T-helper 22 cell (primary cell): Measurements from ENCODE around the gene NHEJ1.

Experiments
- DNase-seq: peaks from one replicate; pipeline ENCODE4 v3.0.0-alpha.2; 2020; ENCODE audit warnings: low read depth

The NHEJ1 gene

DNA sequence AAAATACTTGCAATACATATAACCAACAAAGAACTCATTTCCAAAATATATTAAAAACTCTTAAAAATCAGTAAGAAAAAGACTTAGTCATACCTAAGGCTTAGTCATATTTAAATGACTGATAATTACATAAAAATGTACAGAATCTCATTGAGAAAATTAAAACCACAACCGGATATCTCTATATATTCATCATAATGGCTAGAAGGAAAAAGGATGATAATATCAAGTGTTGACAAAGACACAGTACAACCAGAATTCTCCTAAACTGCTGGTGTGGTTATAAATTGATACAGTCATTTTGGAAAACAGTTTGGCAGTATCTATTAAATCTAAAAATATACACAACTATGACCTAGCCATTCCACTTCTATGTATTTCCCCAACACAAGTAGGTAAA, 72.8 kb downstream of the NHEJ1 start:
- DNase-seq, result no peak

GRCh38 chr2:219087361-219087760, 73.3 kb downstream of the NHEJ1 start:
- no peak for DNase-seq

DNA sequence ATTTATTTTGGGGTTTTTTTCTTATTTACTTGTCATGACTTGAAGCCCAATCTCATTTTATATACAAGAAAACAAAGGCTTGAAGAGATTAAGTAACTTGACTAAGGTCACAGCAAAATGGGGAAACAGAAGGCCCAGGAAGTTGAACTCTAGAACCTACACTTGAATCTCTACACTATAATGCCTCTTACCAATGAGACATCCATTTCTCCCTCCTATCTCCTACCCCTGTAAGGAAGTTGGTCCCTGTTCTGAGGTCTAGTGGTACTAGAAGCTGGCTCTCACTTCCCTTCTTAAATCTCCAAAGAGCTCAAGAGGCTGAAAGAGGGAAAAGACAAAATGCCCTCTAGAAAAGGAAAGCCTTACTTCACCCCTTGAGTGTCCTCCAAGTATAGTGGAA, 74.4 kb downstream of the NHEJ1 start:
- no peak for DNase-seq

GRCh38 chr2:219084791-219085190, 75.8 kb downstream of the NHEJ1 start:
- no peak for DNase-seq

DNA sequence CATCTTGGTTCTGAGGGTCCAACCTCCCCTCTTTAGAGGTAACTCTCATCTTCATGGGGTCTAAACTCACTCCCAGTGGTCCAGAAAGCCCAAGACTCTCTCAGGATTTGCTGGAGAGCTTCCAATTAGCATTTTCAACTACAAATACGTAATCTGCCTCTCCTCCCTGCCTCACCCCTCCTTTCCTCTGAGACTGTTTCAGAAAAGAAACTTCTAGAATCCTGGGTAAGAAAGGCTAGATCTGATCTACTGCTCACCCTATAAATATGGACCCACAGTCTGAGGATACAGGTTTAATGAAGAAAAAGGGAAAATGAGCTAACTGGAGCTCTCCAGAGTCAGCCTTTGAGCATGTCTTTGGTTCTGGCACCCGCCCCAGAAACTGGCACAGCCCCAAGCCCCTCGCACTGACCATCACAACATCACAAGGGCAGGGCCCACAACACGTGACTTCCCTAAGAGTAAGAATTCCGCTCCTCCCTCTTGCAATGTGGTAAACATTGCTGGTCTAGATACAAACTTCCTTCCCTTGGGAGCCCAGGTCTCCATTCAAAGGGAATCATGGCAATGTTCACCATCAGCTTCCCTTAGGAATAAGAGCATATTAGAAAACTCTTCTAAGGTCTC, 78.2 kb downstream of the NHEJ1 start:
- DNase-seq, result no peak

DNA sequence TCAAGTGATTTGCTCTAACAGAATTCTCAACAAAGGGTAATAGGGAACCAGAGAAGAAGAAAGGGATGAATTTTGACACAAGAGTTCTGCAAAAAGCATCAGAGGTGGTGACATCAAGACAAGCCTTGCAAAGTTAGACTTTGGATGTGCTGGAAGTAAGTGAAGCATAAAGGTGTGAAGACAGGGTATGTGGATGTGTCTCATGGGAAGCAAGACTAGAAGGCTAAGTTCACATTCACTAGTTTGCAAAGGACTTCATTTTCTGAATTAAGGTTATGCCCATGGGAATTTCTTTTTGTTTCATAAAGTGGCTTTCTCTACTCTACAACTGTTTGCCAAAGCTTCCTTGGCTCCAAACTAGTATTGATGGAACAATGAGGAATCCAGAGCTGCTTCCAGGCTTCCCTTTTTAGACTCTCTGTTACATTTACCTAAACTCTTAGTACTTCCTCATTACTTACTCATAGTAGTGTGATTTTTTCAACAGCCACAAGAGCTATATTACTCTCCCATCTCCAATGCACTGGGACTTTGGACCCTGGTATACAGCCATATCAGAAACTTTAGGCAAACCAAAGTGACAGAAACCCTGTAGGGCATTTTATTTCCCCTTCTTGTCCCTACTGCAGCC, 78.8 kb downstream of the NHEJ1 start:
- DNase-seq, result no peak

- DNase-seq, result no peak
Observed at GRCh38 chr2:219081096-219081495, 79.5 kb downstream of the NHEJ1 start.

GRCh38 chr2:219079417-219079816, 81.2 kb downstream of the NHEJ1 start:
- DNase-seq, result no peak

GRCh38 chr2:219078951-219079350, 81.7 kb downstream of the NHEJ1 start:
- no peak for DNase-seq

- no peak for DNase-seq
Observed at GRCh38 chr2:219078126-219078525, 82.5 kb downstream of the NHEJ1 start.

GRCh38 chr2:219076253-219076652, 84.4 kb downstream of the NHEJ1 start:
- DNase-seq, result no peak

GRCh38 chr2:219073413-219074129, 87.0 kb downstream of the NHEJ1 start:
- no peak for DNase-seq

- DNase-seq, result no peak
Observed at GRCh38 chr2:219072741-219073250, 87.8 kb downstream of the NHEJ1 start.

GRCh38 chr2:219071131-219071816, 89.3 kb downstream of the NHEJ1 start:
- DNase-seq, result no peak

- no peak for DNase-seq
Observed at GRCh38 chr2:219065484-219065883, 95.1 kb downstream of the NHEJ1 start.

- no peak for DNase-seq
Observed at GRCh38 chr2:219062081-219062480, 98.5 kb downstream of the NHEJ1 start.

DNA sequence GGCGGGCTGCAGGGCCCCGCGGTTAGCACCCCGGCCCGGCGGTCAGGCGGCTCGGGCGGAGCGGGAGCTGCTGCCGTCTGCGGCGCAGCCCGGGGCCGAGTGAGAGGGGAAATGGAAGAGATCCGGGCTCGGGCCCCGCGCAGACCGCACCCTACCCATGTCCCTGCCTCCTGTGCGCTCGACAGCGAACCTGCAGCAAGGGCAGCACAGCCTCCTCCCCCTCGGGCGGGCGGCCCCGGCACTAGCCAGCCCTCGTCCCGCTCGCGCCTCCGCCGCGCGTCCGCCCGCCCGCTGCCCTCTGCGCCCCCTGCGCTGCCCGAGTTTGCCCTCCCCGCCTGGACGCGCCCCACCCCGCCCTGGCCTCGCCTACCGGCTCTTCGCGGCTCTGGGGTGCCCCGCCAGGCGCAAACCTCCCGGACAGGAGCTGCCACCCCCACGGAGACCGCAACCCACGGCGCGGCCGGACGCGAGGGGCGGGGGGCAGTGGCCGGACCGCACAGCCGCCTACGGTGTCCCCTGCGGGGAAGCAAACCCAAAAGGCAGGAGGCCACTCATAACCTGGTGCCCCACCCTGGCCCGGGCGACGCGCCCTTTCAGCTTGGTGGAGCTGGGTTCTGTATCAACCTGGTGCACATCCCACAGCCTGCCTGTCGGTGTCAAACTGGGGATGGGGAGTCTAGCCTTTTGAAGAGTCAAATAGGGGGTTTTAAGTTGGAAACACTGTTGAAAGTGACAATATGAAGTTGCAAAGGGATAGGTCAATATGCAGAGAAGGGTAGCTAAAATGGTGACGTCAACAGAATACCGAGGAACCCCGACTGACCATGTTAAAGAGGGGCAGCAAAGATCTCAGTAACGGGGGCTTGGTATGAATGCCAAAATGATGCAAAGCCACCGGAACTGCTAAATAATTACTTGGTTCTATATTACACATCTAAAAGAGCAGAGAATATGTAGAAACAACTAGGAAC, 99.5 kb downstream of the NHEJ1 start, which contains the start of gene IHH:
TSS of gene IHH (minus strand) at position 101 of the 971 bp plus-strand sequence. CDS start 454 bp downstream, outside the sequence.
- no peak for DNase-seq

- no peak for DNase-seq
Observed at GRCh38 chr2:219059725-219060682, 100.6 kb downstream of the NHEJ1 start.

DNA sequence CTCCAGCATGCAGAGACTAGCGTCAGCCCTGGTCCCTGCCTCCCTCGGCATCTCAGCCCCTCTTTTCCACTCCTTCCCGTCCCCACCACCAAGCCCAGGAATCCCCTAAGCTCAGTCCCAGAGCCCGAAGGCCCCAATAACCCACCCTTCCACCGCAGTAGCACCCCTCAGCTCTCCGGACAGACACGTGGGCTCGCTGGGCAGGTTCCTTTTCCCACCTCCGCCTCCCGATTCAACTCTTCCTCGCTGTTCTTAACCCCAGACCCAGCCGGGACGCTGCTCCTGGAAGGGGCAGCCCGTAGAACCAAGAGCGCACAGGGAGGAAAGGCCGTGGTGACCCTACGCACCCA, 101.3 kb downstream of the NHEJ1 start:
- DNase-seq, result no peak
